ENCODE data around the gene TBCD. TPM values are rescaled to one million over a fixed set of nuclear protein-coding genes. Genes with fewer than 3 reads are reported as not detected.

TBCD gene
- total RNA-seq, 1 experiment from 2014 or later, result 90.7 TPM

GRCh38 chr17:82718986-82719685 lies 32.7 kb upstream of the TBCD start:
- Mint-ChIP-seq H3K36me3 (ENCODE audit: insufficient read depth, unreplicated experiment) (peaks cover 48% of the 10 kb centered on the region), H3K27me3 (ENCODE audit: unreplicated experiment) (no peaks in the 10 kb centered on the region), H3K27ac (ENCODE audit: unreplicated experiment) (no peak overlapping the region), H3K9me3 (ENCODE audit: low read depth, unreplicated experiment) (no peaks in the 10 kb centered on the region), H3K4me3 (ENCODE audit: low read depth, unreplicated experiment) (no peak overlapping the region), H3K4me1 (ENCODE audit: low read depth, unreplicated experiment) (peaks cover 11% of the 10 kb centered on the region)
- DNase-seq, result no peak
- TF ChIP-seq CTCF (IDR thresholded peaks at IDR 0.05; ENCODE audit: unreplicated experiment), result no peak
- BruUV-seq (replicated peaks), result no TSS peak
- intact Hi-C loops (cut with micrococcal nuclease; ENCODE audit: unreplicated experiment), result no loop called here
- CTCF ChIA-PET, result no interaction called here

GRCh38 chr17:82720204-82720603 lies 31.7 kb upstream of the TBCD start:
- no peak for DNase-seq
- no peaks in the 10 kb centered on the region for H3K9me3 Mint-ChIP-seq (ENCODE audit: low read depth, unreplicated experiment)
- CTCF ChIA-PET, result interaction anchor here (0.6 kb wide), 1 partner anchor 12 kb away, joined by 3 read pairs; no protein-coding TSS in a partner anchor
- no TSS peak for BruUV-seq (replicated peaks)
- intact Hi-C loops (cut with micrococcal nuclease; ENCODE audit: unreplicated experiment), result no loop called here
- H3K4me1 Mint-ChIP-seq (ENCODE audit: low read depth, unreplicated experiment), result peaks cover 11% of the 10 kb centered on the region
- H3K4me3 Mint-ChIP-seq (ENCODE audit: low read depth, unreplicated experiment), result no peak overlapping the region
- no peak overlapping the region for H3K27ac Mint-ChIP-seq (ENCODE audit: unreplicated experiment)
- no peak for TF ChIP-seq CTCF (IDR thresholded peaks at IDR 0.05; ENCODE audit: unreplicated experiment)
- H3K27me3 Mint-ChIP-seq (ENCODE audit: unreplicated experiment), result no peaks in the 10 kb centered on the region
- peaks cover 48% of the 10 kb centered on the region for H3K36me3 Mint-ChIP-seq (ENCODE audit: insufficient read depth, unreplicated experiment)

GRCh38 chr17:82722341-82723013 lies 29.4 kb upstream of the TBCD start:
- no peaks in the 10 kb centered on the region for H3K9me3 Mint-ChIP-seq (ENCODE audit: low read depth, unreplicated experiment)
- H3K36me3 Mint-ChIP-seq (ENCODE audit: insufficient read depth, unreplicated experiment), result peaks cover 35% of the 10 kb centered on the region
- intact Hi-C loops (cut with micrococcal nuclease; ENCODE audit: unreplicated experiment), result no loop called here
- H3K27ac Mint-ChIP-seq (ENCODE audit: unreplicated experiment), result no peak overlapping the region
- BruUV-seq (replicated peaks), result no TSS peak
- no peak for TF ChIP-seq CTCF (IDR thresholded peaks at IDR 0.05; ENCODE audit: unreplicated experiment)
- H3K4me1 Mint-ChIP-seq (ENCODE audit: low read depth, unreplicated experiment), result peaks cover 9% of the 10 kb centered on the region
- CTCF ChIA-PET, result no interaction called here
- no peak overlapping the region for H3K4me3 Mint-ChIP-seq (ENCODE audit: low read depth, unreplicated experiment)
- no peak for DNase-seq
- H3K27me3 Mint-ChIP-seq (ENCODE audit: unreplicated experiment), result no peaks in the 10 kb centered on the region

- no TSS peak for BruUV-seq (replicated peaks)
- peaks cover under 1% of the 10 kb centered on the region for H3K4me1 Mint-ChIP-seq (ENCODE audit: low read depth, unreplicated experiment)
- H3K27ac Mint-ChIP-seq (ENCODE audit: unreplicated experiment), result no peak overlapping the region
- no peak for TF ChIP-seq CTCF (IDR thresholded peaks at IDR 0.05; ENCODE audit: unreplicated experiment)
- no peak for DNase-seq
- no peaks in the 10 kb centered on the region for H3K9me3 Mint-ChIP-seq (ENCODE audit: low read depth, unreplicated experiment)
- intact Hi-C loops (cut with micrococcal nuclease; ENCODE audit: unreplicated experiment), result no loop called here
- H3K27me3 Mint-ChIP-seq (ENCODE audit: unreplicated experiment), result no peaks in the 10 kb centered on the region
- CTCF ChIA-PET, result no interaction called here
- peaks cover 32% of the 10 kb centered on the region for H3K36me3 Mint-ChIP-seq (ENCODE audit: insufficient read depth, unreplicated experiment)
- no peak overlapping the region for H3K4me3 Mint-ChIP-seq (ENCODE audit: low read depth, unreplicated experiment)
Measured at GRCh38 chr17:82723169-82723807, 28.6 kb upstream of the TBCD start.
